ENCODE results near the gene KCNQ1.

The KCNQ1 gene

GRCh38 chr11:2804189-2804588 lies 359.4 kb downstream of the KCNQ1 start:
- DNase-seq, result no peak

DNA sequence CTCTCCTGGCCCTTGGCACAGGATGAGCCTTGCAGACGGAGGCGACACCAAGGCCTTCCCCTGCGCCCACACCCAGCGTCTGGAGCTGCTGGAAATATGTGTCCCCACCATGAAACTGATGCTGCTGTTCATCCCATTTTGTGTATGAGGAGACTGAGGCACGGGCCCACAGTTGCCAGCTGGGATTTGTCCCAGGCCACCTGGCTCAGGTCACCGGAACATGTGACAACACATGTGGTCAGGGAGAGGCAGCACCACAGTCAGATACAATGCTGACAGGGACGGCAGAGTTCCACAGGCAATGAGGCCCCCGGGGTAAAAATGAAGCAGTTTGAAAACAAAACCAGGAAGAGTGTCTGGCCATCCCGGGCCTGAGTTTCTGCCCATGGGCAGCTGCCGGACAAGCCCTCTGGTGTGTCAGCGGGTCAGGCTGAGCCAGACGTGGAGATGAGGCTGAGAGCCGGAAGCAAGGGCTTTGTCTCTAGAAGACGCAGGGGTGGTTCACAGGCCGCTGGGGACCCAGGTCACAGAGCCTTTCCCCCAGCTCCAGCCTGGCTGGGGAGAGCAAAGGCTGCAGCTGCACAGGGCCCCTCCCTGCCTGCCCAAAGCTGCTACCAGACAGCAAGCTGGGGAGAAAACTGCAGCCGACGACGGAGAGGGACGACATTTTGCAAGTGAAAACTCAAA lies 360.0 kb downstream of the KCNQ1 start:
- DNase-seq, result no peak

DNA sequence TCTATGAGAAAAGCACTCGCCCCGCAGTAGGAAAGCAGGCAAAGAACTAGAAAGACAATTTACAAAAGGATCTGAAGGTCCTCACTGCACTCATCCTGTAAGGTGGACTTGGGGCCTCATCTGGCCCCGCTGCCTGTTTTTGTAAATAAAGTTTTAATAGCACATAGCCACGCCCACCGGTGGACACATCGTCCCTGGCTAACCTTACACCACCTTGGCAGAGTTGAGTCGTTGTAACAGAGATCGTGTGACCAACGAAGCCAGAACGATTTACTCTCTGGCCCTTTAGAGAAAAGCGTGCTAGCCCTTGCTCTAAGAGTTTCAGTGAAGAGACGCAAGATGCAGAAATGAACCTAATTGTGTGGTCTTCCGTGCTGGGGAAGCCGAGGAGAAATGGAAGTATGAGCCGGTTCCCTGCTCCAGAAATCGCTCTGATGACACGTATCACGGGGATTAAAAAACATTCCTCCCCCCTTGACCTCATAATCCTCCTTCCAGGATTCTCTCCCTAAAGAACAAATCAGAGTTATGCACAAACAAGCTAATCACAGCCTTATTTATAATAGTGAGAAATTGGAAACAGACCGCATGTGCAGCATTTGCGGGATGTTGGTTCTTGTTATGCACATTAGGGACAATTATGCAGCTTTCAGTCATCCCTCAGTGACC lies 360.7 kb downstream of the KCNQ1 start:
- DNase-seq, result no peak

- DNase-seq, result no peak
Measured at GRCh38 chr11:2806351-2807024, 361.7 kb downstream of the KCNQ1 start.

- no peak for DNase-seq
Measured at GRCh38 chr11:2807025-2807681, 362.3 kb downstream of the KCNQ1 start.

DNA sequence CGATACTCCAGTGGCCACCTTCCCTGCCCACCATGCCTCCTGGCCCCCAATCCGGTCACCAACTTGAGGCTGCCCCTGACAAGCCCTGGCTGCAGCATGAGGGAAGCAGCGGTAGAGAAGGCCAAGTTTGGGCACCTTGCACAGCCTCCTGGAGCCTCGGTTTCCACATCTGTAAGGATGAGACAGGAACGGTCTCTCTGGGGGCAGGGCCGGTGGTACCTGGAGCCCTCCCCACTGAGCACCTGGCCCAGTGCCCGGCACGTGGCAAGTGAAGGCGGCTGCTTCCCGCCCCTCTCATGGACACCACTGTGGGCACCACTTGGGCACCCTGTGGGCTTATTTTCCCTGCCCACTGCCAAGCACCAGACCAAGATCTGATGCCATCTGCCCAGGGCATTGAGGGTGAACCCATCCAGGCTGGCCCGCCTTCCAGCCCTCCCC lies 363.0 kb downstream of the KCNQ1 start:
- no peak for DNase-seq

DNA sequence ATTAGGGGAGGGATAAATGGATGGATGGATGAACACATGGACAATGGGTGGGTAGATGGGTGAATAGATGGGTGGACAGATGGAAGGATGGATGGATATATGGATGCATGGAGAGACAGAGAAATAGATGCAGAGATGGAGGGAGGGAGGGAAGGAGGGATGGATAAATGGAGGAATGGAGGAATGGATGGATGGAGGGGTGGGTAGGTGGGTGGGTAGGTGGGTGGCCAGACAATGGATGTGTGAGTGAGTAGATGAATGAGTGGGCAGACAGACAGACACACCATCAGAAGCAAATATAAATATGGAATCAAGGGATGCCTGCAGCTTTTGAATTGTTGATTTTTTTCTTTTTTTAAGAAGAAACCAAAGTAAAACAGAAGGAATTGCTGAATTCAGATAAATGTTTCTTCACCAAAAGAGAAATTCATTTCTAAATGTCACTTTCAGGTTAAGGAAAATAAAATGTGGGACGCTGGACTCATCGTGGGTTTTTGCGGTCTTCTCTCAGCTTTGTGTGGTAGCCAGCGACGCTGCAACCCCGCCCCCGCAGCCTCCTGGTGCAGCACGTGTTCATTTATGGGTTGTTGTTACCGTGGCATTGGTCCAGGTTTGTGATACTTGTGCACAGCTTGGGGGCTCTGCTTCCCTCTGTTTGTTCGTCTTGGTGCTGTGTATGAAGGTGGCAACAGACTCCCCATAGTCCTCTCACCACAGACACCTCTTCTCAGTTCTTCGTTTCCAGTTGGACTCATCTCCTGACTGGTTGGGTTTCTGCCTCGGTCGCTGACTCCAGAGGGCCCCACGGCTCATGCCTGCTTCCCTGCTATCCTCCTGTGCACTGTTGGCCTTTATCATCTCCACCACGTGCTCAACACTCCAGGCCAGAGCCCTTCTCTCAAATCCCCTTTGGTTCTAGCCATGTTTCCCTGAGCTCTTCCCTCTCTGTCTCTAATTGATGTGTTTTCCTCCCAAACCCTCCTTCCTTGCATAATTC lies 364.3 kb downstream of the KCNQ1 start:
- DNase-seq, result no peak

- no peak for DNase-seq
Measured at GRCh38 chr11:2809854-2810253, 365.0 kb downstream of the KCNQ1 start.

DNA sequence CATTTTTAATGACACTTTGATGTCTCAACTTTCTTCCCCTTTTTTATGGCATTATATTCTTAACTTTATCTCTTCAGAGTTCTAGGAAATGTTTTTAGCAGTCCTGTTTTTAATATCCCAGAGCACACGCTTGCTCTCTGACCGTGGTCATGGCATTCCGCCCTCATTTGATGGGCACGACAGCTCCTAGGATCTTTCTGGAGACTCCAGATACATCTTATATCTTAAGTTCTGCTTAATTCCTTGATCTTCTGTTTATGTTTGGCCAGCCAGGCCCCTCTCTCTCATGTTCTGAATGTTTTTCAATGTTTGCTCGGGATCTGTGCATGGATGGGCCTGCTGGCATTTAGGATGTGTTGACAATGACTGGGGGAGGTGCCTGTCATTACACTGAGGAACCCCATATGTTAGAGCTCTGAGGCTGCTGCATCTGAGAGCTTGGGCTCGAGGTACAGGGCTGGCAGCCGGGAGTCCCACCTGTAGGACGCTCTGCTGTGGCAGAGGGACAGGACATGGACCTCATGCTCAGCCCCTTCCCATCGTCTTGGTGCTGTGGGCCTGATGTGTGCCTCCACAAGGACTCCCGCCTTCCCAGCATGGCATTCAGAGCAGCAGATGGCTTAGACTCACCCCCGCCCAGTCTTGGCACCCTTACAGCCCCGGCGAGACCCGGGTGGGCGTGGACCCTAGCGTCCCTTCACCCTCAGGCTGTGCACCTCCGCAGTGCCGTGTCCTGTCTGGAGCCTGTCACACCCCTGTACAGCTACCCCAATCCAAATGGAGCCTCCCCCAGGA lies 365.8 kb downstream of the KCNQ1 start:
- no peak for DNase-seq

DNA sequence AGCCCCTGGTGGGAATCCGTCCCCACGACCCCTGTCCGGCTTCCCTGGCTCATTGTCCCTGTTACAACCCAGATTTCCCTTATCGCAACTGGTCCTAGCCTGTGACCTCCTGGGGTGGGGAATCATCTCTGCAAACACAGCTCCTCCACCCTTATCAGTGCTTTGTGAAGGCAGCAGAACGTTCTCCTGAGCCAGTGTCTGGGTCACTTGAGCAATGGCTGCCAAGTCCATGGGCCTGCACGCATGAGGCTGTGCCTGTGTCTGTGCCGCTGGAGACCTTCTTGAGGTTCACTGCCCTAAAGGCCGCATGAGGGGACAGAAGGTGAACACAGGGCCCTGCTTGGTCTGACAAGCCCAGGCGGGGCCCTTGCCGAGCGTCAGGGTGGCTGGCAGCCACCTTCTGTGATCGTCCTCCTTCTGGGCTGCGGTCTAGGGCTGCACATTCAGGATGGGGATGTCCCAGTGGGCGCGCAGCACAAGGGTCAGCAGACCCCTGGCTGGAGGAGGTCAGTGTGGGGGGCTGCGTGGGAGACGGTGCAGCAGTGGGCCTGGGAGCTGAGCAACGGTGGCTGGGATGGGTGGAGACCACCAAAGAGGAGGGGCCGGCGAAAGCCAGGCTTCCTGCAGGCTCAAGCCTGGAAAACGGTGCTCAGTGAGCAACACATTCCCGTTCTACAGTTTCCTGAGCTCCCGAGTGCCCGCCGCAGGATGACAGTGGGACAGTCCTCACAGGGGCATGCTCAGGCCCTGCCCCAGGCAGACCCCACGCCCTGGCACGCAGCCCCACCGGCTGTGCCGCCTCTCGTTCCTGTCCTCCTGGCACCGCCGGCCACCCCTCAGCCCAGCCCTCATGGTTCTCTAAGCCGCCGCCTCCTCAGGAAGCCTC lies 366.6 kb downstream of the KCNQ1 start:
- no peak for DNase-seq

- no peak for DNase-seq
Measured at GRCh38 chr11:2812371-2812991, 367.7 kb downstream of the KCNQ1 start.

DNA sequence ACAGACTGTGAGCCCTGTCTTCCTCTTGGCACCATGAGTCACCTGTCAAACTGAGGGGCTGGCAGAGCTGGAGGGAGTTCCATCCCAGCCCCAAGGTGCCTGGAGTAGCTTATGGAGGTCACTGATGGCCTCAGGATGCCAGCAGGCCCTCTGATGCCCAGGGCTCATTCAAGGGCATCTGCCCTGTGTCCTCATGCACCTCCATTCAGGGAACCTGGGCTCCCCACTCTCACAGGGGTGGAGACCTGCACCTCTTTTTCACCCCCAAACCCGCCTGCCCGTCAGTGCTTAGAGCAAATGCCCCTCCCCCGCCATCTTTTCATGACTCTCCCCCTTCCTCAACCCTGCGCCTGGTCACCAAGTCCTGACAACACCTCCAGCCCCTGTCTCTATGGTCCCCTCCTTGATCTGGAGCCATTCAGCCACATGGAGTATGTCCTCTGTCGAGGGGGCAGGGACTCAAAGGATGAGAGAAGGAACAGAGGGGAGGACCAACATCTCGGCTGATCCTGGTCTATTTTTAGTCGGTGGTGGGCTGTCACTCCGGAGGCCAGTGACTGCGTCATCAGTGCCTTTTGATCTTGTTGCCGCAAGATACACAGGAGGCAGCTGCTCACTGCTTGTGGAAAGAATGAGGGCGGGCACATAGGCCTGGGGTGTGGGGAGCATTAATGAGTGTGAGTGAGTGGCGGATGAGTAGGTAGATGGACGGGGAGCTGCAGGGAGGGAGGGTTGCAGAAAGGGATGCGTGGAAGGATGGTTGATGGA lies 368.5 kb downstream of the KCNQ1 start:
- no peak for DNase-seq

DNA sequence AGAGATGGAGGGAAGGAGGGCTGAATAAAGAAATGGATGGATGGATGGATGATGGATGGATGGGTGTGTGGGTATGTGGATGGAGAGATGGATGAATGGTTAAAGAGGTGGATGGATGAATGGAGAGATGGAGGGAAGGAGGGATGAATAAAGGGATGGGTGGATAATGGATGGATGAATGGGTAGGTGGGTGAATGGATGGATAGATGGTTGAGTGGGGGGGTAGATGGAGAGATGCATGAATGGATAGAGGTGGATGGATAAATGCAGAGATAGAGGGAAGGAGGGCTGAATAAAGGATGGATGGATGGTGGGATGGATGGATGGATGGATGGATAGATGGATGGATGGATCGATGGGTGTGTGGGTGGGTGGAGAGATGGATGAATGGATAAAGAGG lies 369.2 kb downstream of the KCNQ1 start:
- no peak for DNase-seq

DNA sequence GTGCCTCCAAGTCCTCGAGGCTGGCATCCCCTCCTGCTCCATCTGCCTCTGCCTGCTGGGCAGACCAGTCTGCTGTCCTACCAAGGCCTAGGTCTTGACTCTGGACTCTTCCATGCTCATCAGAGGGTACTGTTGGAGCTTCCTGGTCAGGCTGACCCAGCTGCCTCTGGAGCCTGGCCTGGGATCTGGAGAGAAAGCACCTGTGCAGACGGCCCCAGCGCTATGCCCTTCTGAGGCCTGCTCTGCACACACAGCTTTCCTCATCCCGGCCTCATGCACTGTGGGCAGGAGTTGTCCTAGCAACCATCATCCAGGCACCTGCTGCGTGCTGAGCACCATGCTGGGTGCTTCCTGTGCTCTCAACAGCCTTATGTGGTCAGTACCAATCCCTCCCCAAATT lies 369.9 kb downstream of the KCNQ1 start:
- DNase-seq, result no peak

- DNase-seq, result no peak
Measured at GRCh38 chr11:2815762-2816496, 371.1 kb downstream of the KCNQ1 start.

- no peak for DNase-seq
Measured at GRCh38 chr11:2816523-2816922, 371.7 kb downstream of the KCNQ1 start.

DNA sequence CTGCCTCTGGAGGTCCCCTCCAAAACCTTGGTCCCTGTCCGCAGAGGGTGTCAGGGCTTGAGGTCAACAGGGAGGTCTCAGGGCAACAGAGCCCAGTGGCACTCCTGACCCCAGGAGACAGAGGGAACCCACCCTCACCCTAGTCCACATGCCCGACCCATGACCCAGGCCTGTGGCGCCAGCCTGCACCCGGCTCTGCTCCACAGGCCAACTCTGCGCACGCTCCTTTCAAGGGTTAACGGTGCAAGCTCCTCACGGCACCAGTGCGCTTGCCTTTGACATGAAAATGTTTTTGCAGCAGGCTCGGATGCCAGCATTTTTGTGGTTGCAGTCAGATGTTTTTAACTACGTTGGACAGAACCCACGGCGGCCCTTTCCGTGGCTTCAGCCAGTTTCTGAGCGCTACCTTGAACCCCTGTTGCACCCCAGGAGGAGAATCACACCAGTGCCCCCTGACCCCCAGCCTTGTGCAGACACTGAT lies 372.2 kb downstream of the KCNQ1 start:
- DNase-seq, result no peak

GRCh38 chr11:2817431-2817830 lies 372.6 kb downstream of the KCNQ1 start:
- DNase-seq, result no peak

Measured in activated gamma-delta T cell (primary cell).